Measurements from ENCODE around the gene ADAMTS5.

GRCh38 chr21:26884436-26884835 lies 82.5 kb downstream of the ADAMTS5 start:
- TF ChIP-seq CTCF (IDR thresholded peaks at IDR 0.05 in 4 of 5, conservative IDR thresholded peaks at IDR 0.05 in 1 of 5), result no peak
- TF ChIP-seq POLR2A (IDR thresholded peaks at IDR 0.05), result no peak
